Vagina (tissue), 2 donors: ENCODE measurements around the gene RPS6KA2. TPM values are rescaled to one million over a fixed set of nuclear protein-coding genes. Genes with fewer than 3 reads are reported as not detected.

Experiments
- DNase-seq, 2 donors: peaks; one replicate each; pipeline ENCODE4 v3.0.0-alpha.2; 2017; ENCODE audit errors: extremely low spot score in 2 of 2
- H3K27ac ChIP-seq: fragments of 200-600 bp; sonication (generic); one replicate; pipeline ENCODE4 v1.5.1; 2019
- H3K27me3 ChIP-seq: fragments of 200-600 bp; sonication (generic); one replicate; pipeline ENCODE4 v1.5.1; 2019
- H3K36me3 ChIP-seq, 2 donors: fragments of 200-600 bp; sonication (generic); one replicate each; pipeline ENCODE4 v1.5.1; 2017 to 2019
- H3K4me1 ChIP-seq: fragments of 200-600 bp; sonication (generic); one replicate; pipeline ENCODE4 v1.5.1; 2019
- H3K4me3 ChIP-seq, 2 donors: fragments of 200-600 bp; sonication (generic); 1 replicate in 1 of 2; 2 replicates in 1 of 2; pipeline ENCODE4 v1.5.1; 2016 to 2019
- H3K9me3 ChIP-seq: fragments of 200-600 bp; sonication (generic); one replicate; pipeline ENCODE4 v1.5.1; 2019
- CTCF ChIP-seq, 3 experiments: fragments of 450-650 bp in 2 of 3; fragments of 200-600 bp in 1 of 3; sonication (generic) in 1 of 3; IDR thresholded peaks; one replicate each; pipeline ENCODE4 v1.5.1; 2017 to 2019; ENCODE audit warnings: antibody characterized with exemption in 3 of 3, mild to moderate bottlenecking in 2 of 3, moderate library complexity in 2 of 3
- POLR2A ChIP-seq, 2 donors: fragments of 450-650 bp; IDR thresholded peaks; one replicate each; pipeline ENCODE4 v1.6.1; 2017; ENCODE audit warnings: antibody characterized with exemption in 2 of 2, mild to moderate bottlenecking in 2 of 2, moderate library complexity in 2 of 2
- POLR2AphosphoS5 ChIP-seq, 2 donors: sonication (generic); formaldehyde crosslinking; IDR thresholded peaks; one replicate each; pipeline ENCODE4 v1.9.0; 2017; ENCODE audit warnings: antibody characterized with exemption in 2 of 2, mild to moderate bottlenecking in 2 of 2, low read depth in 1 of 2; ENCODE audit not compliant: insufficient read depth in 1 of 2
- intact Hi-C: fragments of 100-400 bp; cut with DNase I; formaldehyde crosslinking; loops from one replicate; pipeline ENCODE4 v1.15.1; 2023
- total RNA-seq: library from RNA; depleted of rRNA; stranded (reverse); fragments of >200 nt; gene quantifications from one replicate; pipeline ENCODE4 v1.2.3, GENCODE V29; 2016

RPS6KA2 gene
- total RNA-seq, 1 donor from 2014 or later: 65.1 TPM

- H3K36me3 ChIP-seq: no peaks in the 10 kb centered on the region
- peaks cover 9% of the 10 kb centered on the region for H3K4me1 ChIP-seq
- peak overlapping the region; percentile 63 for H3K27ac ChIP-seq
- H3K27me3 ChIP-seq: no peaks in the 10 kb centered on the region
- H3K9me3 ChIP-seq: no peaks in the 10 kb centered on the region
- TF ChIP-seq POLR2A (IDR thresholded peaks at IDR 0.05) (no peak), POLR2AphosphoS5 (IDR thresholded peaks at IDR 0.05; ENCODE audit: insufficient read depth in 1 of 2, low read depth in 1 of 2) (peak; percentile 25 to 83)
- no peak for DNase-seq
- H3K4me3 ChIP-seq: no peak overlapping the region
- intact Hi-C loops: no loop called here
Measured at GRCh38 chr6:166575205-166575604, 51.8 kb downstream of the RPS6KA2 start.

- Histone ChIP-seq H3K27ac (no peak overlapping the region), H3K4me1 (peaks cover 9% of the 10 kb centered on the region), H3K27me3 (no peaks in the 10 kb centered on the region), H3K9me3 (no peaks in the 10 kb centered on the region), H3K36me3 (no peaks in the 10 kb centered on the region), H3K4me3 (no peak overlapping the region)
- no peak for TF ChIP-seq POLR2AphosphoS5 (IDR thresholded peaks at IDR 0.05; ENCODE audit: insufficient read depth in 1 of 2, low read depth in 1 of 2)
- TF ChIP-seq POLR2A (IDR thresholded peaks at IDR 0.05): no peak
- no peak for TF ChIP-seq CTCF (IDR thresholded peaks at IDR 0.05)
- no peak for DNase-seq
- intact Hi-C loops: no loop called here
Measured at GRCh38 chr6:166573511-166574216, 53.4 kb downstream of the RPS6KA2 start.

GRCh38 chr6:166572370-166573261, 54.4 kb downstream of the RPS6KA2 start:
- TF ChIP-seq POLR2AphosphoS5 (IDR thresholded peaks at IDR 0.05; ENCODE audit: insufficient read depth in 1 of 2, low read depth in 1 of 2) (no peak), CTCF (IDR thresholded peaks at IDR 0.05) (no peak)
- DNase-seq: no peak

GRCh38 chr6:166570929-166571713, 55.9 kb downstream of the RPS6KA2 start:
- no peaks in the 10 kb centered on the region for H3K36me3 ChIP-seq
- no peak for DNase-seq
- no peaks in the 10 kb centered on the region for H3K27me3 ChIP-seq
- no peaks in the 10 kb centered on the region for H3K9me3 ChIP-seq
- no peak overlapping the region for H3K27ac ChIP-seq
- H3K4me3 ChIP-seq: no peak overlapping the region
- peaks cover 17% of the 10 kb centered on the region for H3K4me1 ChIP-seq
- TF ChIP-seq CTCF (IDR thresholded peaks at IDR 0.05) (no peak), POLR2AphosphoS5 (IDR thresholded peaks at IDR 0.05; ENCODE audit: insufficient read depth in 1 of 2, low read depth in 1 of 2) (no peak), POLR2A (IDR thresholded peaks at IDR 0.05) (no peak)
- intact Hi-C loops: no loop called here

More at GRCh38 chr6:166572370-166573261, 54.4 kb downstream of the RPS6KA2 start:
- H3K9me3 ChIP-seq: no peaks in the 10 kb centered on the region
- H3K27ac ChIP-seq: peak overlapping the region; percentile 17
- no peaks in the 10 kb centered on the region for H3K36me3 ChIP-seq
- intact Hi-C loops: no loop called here
- peaks cover 9% of the 10 kb centered on the region for H3K4me1 ChIP-seq
- H3K27me3 ChIP-seq: no peaks in the 10 kb centered on the region
- no peak overlapping the region for H3K4me3 ChIP-seq

- Histone ChIP-seq H3K27me3 (no peaks in the 10 kb centered on the region), H3K27ac (no peak overlapping the region), H3K9me3 (no peaks in the 10 kb centered on the region), H3K4me1 (peaks cover 19% of the 10 kb centered on the region), H3K4me3 (no peak overlapping the region), H3K36me3 (no peaks in the 10 kb centered on the region)
- no peak for TF ChIP-seq POLR2A (IDR thresholded peaks at IDR 0.05)
- no peak for TF ChIP-seq CTCF (IDR thresholded peaks at IDR 0.05)
- intact Hi-C loops: no loop called here
- DNase-seq: no peak
Measured at GRCh38 chr6:166569206-166569605, 57.8 kb downstream of the RPS6KA2 start.
